ENCODE results near the gene PWWP2A.
"Not testable (repeated sequence)": the region's sequence is repeated elsewhere in the genome, so short reads cannot be mapped to it uniquely, and the experiment has no call there.

Gene PWWP2A, protein sequence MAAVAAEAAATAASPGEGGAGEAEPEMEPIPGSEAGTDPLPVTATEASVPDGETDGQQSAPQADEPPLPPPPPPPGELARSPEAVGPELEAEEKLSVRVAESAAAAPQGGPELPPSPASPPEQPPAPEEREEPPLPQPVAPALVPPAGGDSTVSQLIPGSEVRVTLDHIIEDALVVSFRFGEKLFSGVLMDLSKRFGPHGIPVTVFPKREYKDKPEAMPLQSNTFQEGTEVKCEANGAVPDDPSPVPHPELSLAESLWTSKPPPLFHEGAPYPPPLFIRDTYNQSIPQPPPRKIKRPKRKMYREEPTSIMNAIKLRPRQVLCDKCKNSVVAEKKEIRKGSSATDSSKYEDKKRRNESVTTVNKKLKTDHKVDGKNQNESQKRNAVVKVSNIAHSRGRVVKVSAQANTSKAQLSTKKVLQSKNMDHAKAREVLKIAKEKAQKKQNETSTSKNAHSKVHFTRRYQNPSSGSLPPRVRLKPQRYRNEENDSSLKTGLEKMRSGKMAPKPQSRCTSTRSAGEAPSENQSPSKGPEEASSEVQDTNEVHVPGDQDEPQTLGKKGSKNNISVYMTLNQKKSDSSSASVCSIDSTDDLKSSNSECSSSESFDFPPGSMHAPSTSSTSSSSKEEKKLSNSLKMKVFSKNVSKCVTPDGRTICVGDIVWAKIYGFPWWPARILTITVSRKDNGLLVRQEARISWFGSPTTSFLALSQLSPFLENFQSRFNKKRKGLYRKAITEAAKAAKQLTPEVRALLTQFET

DNA sequence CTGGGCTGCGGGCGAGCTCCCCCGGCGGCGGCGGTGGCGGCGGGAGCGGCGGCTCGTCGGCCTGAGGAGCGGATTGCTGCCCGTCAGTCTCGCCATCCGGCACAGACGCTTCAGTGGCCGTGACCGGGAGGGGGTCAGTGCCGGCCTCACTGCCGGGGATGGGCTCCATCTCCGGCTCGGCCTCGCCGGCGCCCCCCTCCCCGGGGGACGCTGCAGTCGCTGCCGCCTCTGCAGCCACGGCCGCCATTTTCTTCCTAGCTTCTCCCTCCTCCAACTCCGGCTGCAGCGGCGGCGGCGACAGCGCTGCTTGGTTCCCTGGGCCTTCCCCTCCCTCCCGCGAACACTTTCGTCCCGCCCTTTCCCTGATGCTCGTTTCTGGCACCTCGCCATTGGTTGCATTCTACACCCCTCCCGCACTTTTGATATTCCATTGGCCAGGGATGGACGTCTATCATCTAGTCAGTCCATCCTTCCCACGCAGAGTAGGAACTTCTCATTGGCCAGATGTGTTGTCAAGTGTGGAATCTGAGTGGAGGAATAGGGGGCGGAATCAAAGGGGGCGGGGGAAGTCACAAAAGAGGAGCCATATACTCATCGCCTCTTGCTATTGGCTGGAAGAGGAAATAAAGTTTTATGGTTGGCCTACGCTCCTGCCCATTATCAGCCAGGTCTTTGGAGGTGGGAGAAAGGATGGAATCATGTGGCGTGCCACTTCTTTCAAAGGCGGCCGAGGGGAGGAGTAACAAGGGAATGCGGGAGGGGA lies at the start of gene PWWP2A:
PWWP2A (minus strand) TSS at position 309 of the 763 bp plus-strand sequence; CDS start at position 247, 62 bp downstream.
- peak; percentile 78 to 100 (median 99) for DNase-seq

DNA sequence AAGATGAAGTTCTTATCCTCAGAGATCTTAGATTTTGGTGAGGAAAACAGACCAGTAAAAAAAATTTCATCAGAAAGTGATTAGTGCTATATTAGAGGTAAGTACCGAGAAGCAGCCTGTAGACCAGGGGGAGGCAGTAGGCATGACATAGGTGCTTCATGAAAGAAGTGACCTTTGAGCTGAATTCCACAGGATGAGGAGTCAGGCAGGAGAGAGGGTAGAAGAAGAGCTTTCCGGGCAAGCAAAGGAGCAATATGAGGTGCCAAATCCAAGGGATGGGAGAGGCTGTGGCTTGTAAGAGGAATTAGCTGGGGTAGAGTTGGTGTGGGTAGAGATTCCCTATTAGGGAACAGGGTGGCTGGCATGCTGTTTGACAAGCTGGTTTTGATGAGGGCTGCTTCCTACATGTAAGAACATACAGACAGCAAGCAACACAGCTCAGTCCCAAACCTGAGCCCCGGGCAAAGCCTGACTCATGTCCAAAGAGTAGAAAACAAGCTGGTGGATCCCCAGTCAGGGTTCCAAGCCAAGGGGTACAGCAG lies 48.4 kb upstream of the PWWP2A start:
- DNase-seq: no peak

DNA sequence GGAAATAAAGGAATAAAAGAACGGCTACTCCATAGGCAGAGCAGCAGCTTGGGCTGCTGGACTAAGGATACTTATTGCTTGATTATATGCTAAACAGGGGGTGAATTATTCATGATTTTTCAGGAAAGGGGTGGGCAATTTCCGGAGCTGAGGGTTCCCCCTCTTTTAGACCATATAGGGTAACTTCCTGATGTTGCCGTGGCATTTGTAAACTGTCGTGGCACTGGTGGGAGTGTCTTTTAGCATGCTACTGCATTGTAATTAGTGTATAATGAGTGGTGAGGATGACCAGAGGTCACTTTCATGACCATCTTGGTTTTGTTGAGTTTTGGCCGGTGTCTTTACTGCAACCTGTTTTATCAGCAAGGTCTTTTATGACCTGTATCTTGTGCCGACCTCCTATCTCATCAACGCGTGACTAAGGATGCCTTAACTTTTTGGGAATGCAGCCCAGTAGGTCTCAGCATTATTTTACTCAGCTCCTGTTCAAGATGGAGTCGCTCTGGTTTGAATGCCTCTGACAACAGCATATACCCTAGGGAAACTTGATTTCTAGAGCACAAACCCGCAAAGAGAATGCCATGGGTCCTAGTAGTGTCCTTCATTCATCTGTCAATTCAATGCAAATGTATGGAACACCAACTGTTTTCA lies 47.8 kb upstream of the PWWP2A start:
- DNase-seq: no peak

DNA sequence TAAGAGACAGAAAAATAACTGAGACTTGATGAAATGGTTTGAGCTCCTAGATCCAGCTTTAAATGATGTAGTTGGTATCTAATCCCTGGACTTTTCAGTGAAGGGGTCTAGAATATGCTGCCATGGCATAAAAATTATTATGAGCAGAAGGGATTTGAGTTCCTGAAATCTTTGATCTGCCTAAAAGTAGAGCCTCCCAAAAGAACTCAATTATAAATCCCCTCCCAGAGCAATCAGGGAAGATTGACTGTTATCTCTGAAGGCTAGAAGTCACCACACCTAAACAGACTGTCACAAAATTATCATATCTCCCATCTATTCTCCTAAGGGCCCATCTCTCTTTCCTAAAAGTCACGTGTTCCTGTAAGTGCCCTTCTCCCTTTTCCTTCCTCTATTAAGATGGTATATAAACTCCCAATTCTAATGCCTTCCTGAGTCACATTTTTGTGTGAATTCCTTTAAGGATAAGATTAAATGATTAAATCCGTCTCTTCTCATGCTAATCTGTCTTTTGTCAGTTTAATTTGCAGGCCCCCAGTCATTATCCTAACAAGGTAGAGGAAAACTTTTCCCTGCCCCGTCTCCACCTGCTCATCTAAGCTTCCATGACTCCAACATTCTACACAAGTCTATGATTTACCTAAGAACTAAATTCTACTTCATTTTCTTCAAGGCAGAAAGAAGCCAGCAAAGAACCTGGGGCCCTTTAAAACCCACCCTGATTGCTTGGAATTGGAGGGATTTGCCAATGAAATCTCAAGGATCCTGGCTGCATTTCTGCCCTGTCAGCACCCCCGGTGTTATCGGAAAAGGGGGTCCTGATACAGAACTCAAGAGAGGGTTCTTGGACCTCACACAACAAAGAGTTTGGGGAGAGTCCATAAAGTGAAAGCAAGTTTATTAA lies 47.1 kb upstream of the PWWP2A start:
- DNase-seq: no peak

DNA sequence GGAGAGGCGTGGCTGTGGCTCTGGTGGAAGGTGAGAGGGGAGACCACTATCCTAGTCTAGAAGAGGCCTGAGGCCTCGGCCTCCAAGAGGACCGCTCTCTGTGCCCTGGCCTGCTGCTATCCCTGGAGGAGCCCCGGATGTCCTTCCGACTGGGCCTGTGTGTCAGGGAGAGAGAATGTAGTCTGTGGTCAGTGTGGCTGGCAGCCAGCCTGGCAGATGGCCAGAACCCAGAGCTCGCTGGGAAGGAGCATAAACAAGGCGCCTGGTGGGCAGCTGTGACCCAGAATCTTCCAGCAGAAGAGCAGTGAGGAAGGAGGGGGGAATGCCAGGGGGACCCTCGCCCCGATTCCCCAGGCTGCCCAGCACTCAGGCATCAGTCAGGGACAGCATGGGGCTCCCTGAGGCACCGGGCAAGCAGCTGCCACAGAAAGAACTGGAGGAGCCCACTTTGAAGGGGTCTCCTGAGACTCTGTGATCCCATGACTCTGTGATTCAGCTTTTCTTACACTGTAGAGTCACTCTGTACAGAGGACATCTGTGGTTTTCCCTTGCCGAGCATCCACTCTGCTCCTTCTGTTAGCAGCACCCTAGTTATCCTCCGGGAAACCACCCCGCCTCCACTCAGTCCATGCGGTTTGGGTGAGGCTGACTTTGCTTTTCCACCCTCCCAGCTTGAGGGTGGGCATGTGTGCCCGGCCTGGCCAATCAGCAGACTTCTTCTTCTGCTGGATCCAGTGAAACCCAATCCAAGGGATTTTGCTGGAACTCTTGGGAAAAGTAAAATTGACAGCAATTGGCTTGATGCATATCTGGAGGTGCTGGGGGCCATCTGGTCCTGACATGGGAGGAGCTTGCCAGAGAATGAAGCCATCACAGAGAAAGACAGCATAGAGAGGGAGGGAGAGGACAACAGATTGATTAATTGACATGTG lies 46.2 kb upstream of the PWWP2A start:
- peak; percentile 25 to 96 (median 80) for DNase-seq

DNA sequence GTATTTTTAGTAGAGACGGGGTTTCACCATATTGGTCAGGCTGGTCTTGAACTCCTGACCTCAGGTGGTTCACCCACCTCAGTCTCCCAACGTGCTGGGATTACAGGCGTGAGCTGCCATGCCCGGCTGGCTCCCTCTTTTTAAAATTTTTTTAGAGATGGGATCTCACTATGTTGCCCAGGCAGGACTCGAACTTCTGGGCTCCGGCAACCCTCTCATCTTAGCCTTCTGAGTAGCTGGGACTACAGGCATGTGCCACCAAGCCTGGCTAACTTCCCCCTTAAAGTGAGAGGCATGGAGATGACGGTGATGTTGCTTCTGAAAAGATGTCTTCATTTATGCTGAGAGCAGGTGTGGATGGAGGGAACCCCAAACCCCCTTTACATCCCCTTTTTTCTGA lies 43.7 kb upstream of the PWWP2A start:
- DNase-seq: no peak

DNA sequence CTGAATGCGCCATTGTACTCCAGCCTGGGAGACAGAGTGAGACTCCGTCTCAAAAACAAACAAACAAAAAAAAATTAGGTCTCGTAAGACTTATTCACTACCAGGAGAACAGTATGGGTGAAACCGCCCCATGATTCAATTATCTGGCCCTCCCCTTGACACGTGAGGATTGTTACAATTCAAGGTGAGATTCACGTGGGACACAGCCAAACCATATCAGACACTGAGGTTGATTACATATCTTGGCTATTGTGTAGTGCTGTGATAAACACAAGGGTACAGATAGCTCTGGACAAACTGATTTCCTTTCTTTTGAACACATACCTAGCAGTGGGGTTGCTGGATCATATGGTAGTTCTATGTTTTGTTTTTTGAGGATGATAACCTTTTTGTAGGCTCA lies 42.4 kb upstream of the PWWP2A start:
- no peak for DNase-seq

DNA sequence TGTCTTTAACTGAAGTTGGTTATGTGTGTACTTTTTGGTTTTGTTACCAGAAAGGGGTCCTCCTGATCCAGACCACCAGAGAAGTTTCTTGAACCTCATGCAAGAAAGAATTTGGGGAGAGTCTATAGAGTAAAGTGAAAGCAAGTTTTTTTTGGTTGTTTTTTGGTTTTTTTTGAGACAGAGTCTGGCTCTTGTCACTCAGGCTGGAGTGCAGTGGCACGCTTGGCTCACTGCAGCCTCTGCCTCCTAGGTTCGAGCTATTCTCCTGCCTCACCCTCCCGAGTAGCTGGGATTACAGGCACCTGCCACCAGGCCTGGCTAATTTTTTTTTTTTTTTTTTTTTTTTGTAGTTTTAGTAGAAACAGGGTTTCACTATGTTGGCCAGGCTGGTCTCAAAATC lies 41.6 kb upstream of the PWWP2A start:
- DNase-seq: not testable (repeated sequence)

DNA sequence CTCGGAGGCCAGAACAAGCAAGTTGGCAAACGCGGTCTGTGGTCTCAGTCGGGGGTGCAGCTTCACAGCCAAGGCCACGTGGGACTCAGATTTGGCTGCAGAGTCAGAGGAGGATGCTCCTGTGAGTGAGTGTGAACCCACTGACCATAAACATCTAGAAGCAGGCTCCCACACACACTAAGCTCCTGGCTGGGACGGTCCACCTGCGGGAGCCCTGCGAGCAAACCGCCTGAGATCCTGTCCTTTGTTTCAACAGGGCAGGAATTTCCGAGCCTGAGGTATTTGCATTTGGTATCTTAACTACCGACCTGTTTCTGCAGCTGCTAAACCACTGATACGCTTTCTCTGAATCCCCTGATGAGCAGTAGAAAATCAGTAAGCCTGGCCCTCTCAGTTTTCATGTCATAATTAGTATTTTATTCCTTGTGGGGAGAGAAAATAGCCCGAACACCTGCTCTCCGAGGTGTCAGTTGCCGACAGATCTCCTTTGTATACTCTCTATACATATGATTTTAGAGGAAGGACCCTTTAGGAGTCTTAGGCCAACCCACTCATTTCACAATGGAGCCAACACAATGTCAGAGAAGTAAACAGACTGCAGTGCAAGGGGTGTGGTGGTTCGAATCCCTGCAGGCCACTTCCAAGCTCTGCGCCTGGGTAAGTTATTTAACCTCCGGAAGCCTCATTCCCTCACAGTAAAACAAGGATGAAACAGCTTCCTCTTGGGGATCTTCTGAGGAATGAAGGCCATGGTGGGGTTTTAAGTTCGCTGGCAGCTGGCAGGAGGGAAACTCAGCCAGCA lies 40.9 kb upstream of the PWWP2A start:
- DNase-seq: no peak

DNA sequence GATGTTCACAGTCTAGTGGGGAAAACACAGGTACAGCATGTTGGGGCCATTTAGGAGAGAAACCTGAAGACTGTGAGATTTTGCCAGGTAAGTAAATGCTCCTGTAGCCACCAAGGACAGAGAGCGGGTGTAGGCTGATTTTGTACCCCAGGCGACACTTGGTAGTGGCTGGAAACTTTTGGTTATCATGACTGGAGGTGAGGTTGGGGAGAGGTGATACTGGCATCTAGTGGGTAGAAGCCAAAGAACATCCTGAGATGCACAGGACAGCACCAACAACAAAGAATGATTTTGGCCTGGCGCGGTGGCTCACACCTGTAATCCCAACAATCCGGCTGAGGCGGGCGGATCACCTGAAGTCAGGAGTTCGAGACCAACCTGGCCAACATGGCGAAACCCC lies 38.8 kb upstream of the PWWP2A start:
- DNase-seq: no peak

DNA sequence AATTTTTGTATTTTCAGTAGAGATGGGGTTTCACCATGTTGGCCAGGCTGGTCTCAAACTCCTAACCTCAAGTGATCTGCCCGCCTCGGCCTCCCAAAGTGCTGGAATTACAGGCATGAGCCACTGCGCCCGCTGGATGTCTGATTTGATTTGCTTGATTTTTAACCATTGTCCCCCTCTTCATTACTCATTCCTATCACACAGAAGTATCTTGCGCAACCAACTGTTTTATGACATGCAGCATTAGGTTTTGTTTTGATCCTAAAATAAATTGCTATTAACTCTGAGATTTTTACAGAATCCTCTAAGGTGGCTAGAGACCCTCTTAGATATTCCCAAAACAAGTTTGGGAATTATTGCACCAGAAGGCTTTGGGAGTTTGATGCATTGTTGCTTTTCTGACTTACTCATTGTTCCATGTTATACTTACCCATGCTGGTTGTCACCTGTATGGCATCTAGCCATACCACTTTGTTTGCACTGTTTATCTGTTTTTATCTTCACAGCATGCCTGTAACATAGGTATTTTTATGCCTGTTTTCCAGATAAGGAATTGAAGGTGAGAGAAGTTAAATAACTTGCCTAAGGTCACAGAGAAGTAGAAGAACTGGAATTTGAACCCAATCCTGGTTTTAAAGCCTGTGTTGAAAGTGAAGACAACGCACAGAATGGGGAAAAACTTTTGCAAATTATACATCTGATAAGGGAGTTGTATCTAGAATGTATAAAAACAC lies 35.9 kb upstream of the PWWP2A start:
- no peak for DNase-seq

DNA sequence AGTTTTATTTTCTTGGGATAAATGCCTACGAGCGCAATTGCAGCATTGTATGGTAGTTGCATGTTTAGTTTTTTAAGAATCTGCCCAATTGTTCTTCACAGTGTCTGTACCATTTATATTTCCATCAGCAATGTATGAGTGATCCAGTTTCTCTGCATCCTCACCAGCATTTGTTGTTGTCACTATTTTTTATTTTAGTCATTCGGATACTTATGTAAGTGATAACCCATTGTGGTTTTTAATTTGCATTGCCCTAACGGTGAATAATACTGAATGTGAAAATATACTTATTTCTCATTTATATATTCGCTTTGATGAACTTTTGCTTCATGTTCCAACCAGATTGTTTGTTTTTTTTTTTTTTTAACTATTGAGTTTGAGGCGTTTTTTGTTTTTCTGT lies 33.7 kb upstream of the PWWP2A start:
- DNase-seq: no peak

DNA sequence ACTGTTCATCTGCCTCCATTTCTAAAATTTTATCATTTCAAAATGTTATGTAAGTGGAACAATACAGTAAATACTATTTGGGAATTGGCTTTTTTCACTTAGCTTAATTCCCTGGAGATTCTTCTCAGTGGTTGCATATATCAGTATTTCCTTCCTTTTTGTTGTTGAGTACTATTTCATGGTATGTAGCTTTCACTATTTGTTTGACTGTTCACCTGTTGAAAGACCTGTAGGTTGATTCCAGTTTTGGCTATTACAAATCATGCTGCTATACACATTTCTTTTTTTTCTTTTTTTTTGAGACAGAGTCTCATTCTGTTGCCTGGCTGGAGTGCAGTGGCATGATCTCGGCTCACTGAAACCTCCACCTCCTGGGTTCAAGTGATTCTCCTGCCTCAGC lies 33.0 kb upstream of the PWWP2A start:
- DNase-seq: no peak

DNA sequence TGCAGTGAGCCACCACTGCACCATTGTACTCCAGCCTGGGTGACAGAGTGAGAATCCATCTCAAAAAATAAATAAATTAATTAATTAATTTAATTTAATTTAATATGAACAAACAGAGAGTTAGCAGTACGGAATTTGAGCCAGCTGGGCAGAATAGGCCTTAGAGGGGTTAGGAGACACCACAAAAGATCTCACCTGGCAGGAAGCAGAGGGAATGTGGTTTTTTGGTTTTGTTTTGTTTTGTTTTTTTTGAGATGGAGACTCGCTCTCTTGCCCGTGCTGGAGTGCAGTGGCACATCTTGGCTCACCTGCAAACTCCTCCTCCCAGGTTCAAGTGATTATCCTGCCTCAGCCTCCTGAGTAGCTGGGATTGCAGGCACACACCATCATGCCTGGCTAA lies 31.8 kb upstream of the PWWP2A start:
- no peak for DNase-seq

DNA sequence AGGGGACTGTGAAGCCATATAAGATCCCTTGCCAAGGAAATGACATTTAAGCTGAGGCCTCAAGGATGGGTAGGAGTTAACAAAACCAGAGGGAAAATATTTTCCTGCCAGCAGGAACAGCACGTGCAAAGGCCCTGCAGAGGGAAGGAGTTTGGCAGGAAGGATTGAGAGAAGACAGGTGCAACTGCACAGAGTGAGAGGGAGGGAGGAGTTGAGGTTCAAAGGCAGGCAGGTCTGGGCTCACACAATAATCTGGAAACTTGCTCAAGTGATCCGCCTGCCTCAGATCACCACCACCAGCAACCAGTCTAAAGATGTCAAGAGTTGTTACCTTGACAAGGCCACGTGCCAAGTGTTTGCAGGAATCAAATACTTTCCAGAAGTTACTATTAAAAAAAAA lies 31.1 kb upstream of the PWWP2A start:
- no peak for DNase-seq

DNA sequence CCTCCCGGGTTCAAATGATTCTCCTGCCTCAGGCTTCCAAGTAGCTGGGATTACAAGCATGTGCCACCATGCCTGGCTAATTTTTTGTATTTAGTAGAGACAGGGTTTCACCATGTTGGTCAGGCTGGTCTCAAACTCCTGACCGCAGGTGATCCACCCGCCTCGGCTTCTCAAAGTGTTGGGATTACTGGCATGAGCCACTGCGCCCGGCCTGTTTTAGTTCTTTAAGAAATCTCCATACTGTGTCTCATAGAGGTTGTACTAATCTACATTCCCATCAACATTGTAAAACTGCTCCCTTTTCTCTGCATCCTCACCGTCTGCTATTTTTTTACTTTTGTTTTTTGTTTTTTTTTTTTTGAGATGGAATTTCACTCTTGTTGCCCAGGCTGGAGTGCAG lies 25.2 kb upstream of the PWWP2A start:
- DNase-seq: not testable (repeated sequence)

DNA sequence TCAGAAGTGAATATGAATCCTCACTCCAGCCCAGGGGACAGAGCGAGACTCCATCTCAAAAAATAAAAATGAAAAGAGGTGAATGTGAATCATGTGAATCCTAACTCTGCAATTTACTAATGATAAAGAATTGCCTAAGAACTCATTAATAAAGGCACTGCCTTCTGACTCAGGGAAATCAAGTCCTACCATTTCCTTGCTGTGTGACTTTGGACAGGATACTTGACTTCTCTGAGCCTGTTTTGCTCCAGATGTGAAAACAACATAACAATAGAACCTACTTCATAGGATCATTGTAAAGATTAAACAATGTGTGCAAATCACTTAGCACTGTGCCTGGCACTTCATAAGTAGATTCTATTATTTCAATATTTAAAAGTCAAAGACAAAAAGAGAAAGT lies 15.1 kb upstream of the PWWP2A start:
- DNase-seq: no peak

All from amygdala (tissue), 56 donors.